Esophagus muscularis mucosa (tissue), 4 donors: ENCODE results near the gene CRYBG2.

ENCODE experiments used
- EP300 ChIP-seq: sonication (generic); formaldehyde crosslinking; IDR thresholded peaks from one replicate; pipeline ENCODE4 v1.6.1; 2017; ENCODE audit warnings: antibody characterized with exemption
- POLR2A ChIP-seq: fragments of 450-650 bp; IDR thresholded peaks from one replicate; pipeline ENCODE4 v1.6.1; 2017; ENCODE audit warnings: antibody characterized with exemption, moderate library complexity, mild to moderate bottlenecking, low read depth
- TF ChIP-seq, protein P1 (sequence below), 3 experiments: fragments of 200-600 bp in 2 of 3; fragments of 450-650 bp in 1 of 3; sonication (generic) in 2 of 3; IDR thresholded peaks; one replicate each; pipeline ENCODE4 v1.5.1; 2017 to 2019; ENCODE audit warnings: antibody characterized with exemption in 3 of 3, mild to moderate bottlenecking in 2 of 3, moderate library complexity in 1 of 3

DNA sequence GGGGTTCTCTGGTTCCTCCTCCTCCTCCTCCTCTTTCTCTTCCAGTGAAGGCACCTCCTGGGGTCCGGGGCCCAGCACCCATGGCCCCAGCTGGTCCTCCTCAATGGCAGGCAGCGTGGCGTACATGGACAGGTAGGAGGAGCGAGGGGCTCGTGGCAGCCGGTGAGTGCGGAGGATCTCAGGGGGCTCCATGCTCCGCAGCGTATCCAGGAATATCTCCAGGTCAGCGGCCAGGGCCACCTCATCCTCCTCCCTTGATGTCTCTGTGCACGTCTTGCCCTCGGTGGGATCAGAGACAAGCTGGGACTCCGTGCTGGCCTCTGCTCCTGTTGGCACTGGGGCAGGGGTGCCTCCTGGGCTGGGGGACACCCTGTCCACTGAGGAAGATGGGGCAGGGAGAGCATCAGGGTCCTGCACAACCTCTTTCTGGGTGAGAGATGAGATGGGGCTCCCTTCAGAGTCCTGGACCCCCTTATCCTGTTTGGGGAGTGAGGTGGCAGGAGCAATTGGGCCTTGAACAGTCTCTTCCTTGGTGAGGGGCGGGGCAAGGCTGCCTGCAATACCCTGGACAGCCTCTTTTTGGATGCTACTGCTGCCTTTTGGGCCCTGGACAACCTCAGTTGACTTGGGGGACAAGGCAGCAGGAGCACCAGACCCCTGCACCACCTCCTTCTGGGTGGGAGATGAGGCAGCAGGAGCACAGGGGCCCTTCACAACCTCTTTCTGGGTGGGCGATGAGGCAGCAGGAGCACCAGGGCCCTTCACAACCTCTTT lies 9.6 kb downstream of the CRYBG2 start:
- TF ChIP-seq, protein P1, sequence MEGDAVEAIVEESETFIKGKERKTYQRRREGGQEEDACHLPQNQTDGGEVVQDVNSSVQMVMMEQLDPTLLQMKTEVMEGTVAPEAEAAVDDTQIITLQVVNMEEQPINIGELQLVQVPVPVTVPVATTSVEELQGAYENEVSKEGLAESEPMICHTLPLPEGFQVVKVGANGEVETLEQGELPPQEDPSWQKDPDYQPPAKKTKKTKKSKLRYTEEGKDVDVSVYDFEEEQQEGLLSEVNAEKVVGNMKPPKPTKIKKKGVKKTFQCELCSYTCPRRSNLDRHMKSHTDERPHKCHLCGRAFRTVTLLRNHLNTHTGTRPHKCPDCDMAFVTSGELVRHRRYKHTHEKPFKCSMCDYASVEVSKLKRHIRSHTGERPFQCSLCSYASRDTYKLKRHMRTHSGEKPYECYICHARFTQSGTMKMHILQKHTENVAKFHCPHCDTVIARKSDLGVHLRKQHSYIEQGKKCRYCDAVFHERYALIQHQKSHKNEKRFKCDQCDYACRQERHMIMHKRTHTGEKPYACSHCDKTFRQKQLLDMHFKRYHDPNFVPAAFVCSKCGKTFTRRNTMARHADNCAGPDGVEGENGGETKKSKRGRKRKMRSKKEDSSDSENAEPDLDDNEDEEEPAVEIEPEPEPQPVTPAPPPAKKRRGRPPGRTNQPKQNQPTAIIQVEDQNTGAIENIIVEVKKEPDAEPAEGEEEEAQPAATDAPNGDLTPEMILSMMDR (IDR thresholded peaks at IDR 0.05) = no peak
- TF ChIP-seq POLR2A = no peak
- no peak for TF ChIP-seq EP300
